HCT116 (cell line): ENCODE data around the gene TMEM258.

Source experiments
- EZH2 ChIP-seq: fragments of 200-600 bp; sonication (generic); IDR thresholded peaks from 2 replicates; pipeline ENCODE4 v1.6.1; 2017; ENCODE audit warnings: antibody characterized with exemption, mixed run types
- POLR2A ChIP-seq: IDR thresholded peaks from 2 replicates; pipeline ENCODE4 v1.7.0; 2011; ENCODE audit warnings: borderline replicate concordance; ENCODE audit not compliant: insufficient read depth, insufficient read length; ENCODE audit errors: extremely low read depth
- POLR2AphosphoS5 ChIP-seq: IDR thresholded peaks from 2 replicates; pipeline ENCODE4 v1.6.1; 2011; ENCODE audit warnings: mild to moderate bottlenecking, low read depth, low read length, moderate library complexity
- YY1 ChIP-seq: IDR thresholded peaks from 2 replicates; pipeline ENCODE4 v1.6.1; 2011; ENCODE audit warnings: low read length, low read depth, moderate library complexity, mild to moderate bottlenecking; ENCODE audit not compliant: insufficient replicate concordance; ENCODE audit errors: extremely low read depth
- ZNF274 ChIP-seq: fragments of 200-500 bp; sonication (Bioruptor generic); IDR thresholded peaks from 2 replicates; pipeline ENCODE4 v1.6.1; 2014; ENCODE audit warnings: mild to moderate bottlenecking, low read depth, low read length, inconsistent platforms
- TF ChIP-seq, protein P1 (sequence below), 3 experiments: fragments of 200-600 bp in 1 of 3; sonication (generic) in 1 of 3; IDR thresholded peaks in 2 of 3; conservative IDR thresholded peaks in 1 of 3; 2 replicates each; pipeline ENCODE4 v1.5.1; 2012 to 2017; ENCODE audit warnings: low read depth in 2 of 3, low read length in 2 of 3, antibody characterized with exemption in 1 of 3, borderline replicate concordance in 1 of 3, control low read depth in 1 of 3, mild to moderate bottlenecking in 1 of 3, mixed read lengths in 1 of 3, mixed run types in 1 of 3, moderate library complexity in 1 of 3; ENCODE audit not compliant: insufficient read depth in 1 of 3
- TF ChIP-seq, protein P2 (sequence below): IDR thresholded peaks from 2 replicates; pipeline ENCODE4 v1.6.1; 2012

DNA sequence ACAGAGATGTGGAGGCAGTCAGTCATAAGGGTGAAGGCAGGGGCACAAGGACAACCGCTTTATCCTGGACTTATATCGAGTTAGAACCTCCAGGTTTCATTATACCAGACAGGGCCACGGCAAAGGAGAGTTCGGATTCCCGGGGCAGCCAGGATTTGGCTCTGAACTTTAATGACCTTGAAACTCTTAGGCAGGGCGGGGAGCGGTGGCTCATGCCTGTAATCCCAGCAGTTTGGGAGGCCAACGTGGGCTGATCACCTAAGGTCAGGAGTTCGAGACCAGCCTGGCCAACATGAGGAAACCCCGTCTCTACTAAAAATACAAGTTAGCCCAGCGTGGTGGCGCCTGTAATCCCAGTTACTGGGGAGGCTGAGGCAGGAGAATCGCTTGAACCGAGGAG, 41.0 kb downstream of the TMEM258 start:
- TF ChIP-seq POLR2AphosphoS5 (no peak), POLR2A (no peak), YY1 (no peak), EZH2 (no peak), ZNF274 (no peak)
- TF ChIP-seq, protein P1, sequence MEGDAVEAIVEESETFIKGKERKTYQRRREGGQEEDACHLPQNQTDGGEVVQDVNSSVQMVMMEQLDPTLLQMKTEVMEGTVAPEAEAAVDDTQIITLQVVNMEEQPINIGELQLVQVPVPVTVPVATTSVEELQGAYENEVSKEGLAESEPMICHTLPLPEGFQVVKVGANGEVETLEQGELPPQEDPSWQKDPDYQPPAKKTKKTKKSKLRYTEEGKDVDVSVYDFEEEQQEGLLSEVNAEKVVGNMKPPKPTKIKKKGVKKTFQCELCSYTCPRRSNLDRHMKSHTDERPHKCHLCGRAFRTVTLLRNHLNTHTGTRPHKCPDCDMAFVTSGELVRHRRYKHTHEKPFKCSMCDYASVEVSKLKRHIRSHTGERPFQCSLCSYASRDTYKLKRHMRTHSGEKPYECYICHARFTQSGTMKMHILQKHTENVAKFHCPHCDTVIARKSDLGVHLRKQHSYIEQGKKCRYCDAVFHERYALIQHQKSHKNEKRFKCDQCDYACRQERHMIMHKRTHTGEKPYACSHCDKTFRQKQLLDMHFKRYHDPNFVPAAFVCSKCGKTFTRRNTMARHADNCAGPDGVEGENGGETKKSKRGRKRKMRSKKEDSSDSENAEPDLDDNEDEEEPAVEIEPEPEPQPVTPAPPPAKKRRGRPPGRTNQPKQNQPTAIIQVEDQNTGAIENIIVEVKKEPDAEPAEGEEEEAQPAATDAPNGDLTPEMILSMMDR (IDR thresholded peaks at IDR 0.05 in 2 of 3, conservative IDR thresholded peaks at IDR 0.05 in 1 of 3; ENCODE audit: borderline replicate concordance in 1 of 3, insufficient read depth in 1 of 3, low read depth in 2 of 3, low read length in 2 of 3) = no peak
- TF ChIP-seq, protein P2, sequence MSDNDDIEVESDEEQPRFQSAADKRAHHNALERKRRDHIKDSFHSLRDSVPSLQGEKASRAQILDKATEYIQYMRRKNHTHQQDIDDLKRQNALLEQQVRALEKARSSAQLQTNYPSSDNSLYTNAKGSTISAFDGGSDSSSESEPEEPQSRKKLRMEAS = no peak
